ENCODE measurements around the gene VPS54. TPM values are rescaled to one million over a fixed set of nuclear protein-coding genes. Genes with fewer than 3 reads are reported as not detected.

VPS54 gene
- total RNA-seq, 1 donor: 18.8 TPM

GRCh38 chr2:64029116-64029665, 10.0 kb upstream of the VPS54 start:
- Histone ChIP-seq H3K4me3 (ENCODE audit: insufficient read depth, low read length) (no peak overlapping the region), H3K9me3 (ENCODE audit: low read depth, low read length) (no peaks in the 10 kb centered on the region)
- DNase-seq (ENCODE audit: insufficient read length, low spot score, missing footprints): no peak

GRCh38 chr2:64025741-64026140, 6.5 kb upstream of the VPS54 start:
- Histone ChIP-seq H4K20me1 (ENCODE audit: insufficient read depth, low read length) (no peaks in the 10 kb centered on the region), H3K27ac (ENCODE audit: low read depth, low read length) (no peak overlapping the region), H3K9me3 (ENCODE audit: low read depth, low read length) (no peaks in the 10 kb centered on the region), H3K4me3 (ENCODE audit: insufficient read depth, low read length) (no peak overlapping the region), H3K27me3 (ENCODE audit: insufficient read depth, low read length) (peaks cover 2% of the 10 kb centered on the region), H3K4me2 (ENCODE audit: insufficient read depth, low read length) (no peak overlapping the region), H3K4me1 (ENCODE audit: insufficient read depth, low read length) (no peaks in the 10 kb centered on the region), H3K79me2 (ENCODE audit: insufficient read depth, low read length) (no peaks in the 10 kb centered on the region), H3K36me3 (ENCODE audit: insufficient read depth, low read length) (no peaks in the 10 kb centered on the region), H2AFZ (ENCODE audit: low read length) (no peak overlapping the region)
- TF ChIP-seq, protein P1, sequence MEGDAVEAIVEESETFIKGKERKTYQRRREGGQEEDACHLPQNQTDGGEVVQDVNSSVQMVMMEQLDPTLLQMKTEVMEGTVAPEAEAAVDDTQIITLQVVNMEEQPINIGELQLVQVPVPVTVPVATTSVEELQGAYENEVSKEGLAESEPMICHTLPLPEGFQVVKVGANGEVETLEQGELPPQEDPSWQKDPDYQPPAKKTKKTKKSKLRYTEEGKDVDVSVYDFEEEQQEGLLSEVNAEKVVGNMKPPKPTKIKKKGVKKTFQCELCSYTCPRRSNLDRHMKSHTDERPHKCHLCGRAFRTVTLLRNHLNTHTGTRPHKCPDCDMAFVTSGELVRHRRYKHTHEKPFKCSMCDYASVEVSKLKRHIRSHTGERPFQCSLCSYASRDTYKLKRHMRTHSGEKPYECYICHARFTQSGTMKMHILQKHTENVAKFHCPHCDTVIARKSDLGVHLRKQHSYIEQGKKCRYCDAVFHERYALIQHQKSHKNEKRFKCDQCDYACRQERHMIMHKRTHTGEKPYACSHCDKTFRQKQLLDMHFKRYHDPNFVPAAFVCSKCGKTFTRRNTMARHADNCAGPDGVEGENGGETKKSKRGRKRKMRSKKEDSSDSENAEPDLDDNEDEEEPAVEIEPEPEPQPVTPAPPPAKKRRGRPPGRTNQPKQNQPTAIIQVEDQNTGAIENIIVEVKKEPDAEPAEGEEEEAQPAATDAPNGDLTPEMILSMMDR (IDR thresholded peaks at IDR 0.05; ENCODE audit: extremely low read depth, low read depth, low read length): no peak
- no peak for DNase-seq (ENCODE audit: insufficient read length, low spot score, missing footprints)

More at GRCh38 chr2:64029116-64029665, 10.0 kb upstream of the VPS54 start:
- TF ChIP-seq, protein P1 (IDR thresholded peaks at IDR 0.05; ENCODE audit: extremely low read depth, low read depth, low read length): no peak
- H3K27me3 ChIP-seq (ENCODE audit: insufficient read depth, low read length): peaks cover 2% of the 10 kb centered on the region
- no peak overlapping the region for H3K4me2 ChIP-seq (ENCODE audit: insufficient read depth, low read length)
- no peaks in the 10 kb centered on the region for H3K36me3 ChIP-seq (ENCODE audit: insufficient read depth, low read length)
- no peaks in the 10 kb centered on the region for H4K20me1 ChIP-seq (ENCODE audit: insufficient read depth, low read length)
- H3K4me1 ChIP-seq (ENCODE audit: insufficient read depth, low read length): no peaks in the 10 kb centered on the region
- no peaks in the 10 kb centered on the region for H3K79me2 ChIP-seq (ENCODE audit: insufficient read depth, low read length)
- H2AFZ ChIP-seq (ENCODE audit: low read length): no peak overlapping the region
- H3K27ac ChIP-seq (ENCODE audit: low read depth, low read length): no peak overlapping the region

DNA sequence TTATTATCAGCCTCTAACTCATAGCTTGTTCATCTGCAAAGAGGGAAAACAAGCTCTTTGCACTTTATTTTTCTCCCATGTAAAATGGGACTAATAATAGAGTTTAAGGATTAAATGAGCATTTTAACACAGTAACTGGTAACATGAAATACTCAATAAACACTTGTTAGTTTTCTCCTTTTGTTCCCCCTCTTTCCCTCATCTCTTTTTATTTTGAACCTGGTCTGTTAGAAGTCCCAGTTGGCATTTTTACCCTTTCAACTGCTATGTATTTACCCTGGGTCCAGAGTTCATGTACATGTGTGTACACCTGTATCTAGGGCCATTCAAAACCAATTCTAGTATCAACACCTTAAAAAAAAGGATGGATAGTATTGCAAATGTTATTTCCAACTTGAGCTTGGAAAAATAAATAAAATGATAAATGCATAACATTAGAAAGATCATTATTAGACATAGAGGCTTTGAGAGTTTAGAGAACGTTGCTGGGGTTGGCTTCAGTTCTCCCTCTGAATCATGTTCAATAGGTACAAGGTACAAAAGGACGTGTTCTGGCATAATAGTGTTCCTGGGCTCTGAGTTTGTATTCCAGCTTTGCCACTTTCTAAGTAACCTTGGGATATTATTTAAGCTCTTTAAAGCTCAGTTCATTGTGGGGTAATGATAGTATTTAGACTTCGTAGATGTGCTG, 5.2 kb upstream of the VPS54 start:
- no peak overlapping the region for H3K27ac ChIP-seq (ENCODE audit: low read depth, low read length)
- H3K36me3 ChIP-seq (ENCODE audit: insufficient read depth, low read length): no peaks in the 10 kb centered on the region
- H3K4me1 ChIP-seq (ENCODE audit: insufficient read depth, low read length): peaks cover 9% of the 10 kb centered on the region
- no peak for DNase-seq (ENCODE audit: insufficient read length, low spot score, missing footprints)
- H2AFZ ChIP-seq (ENCODE audit: low read length): no peak overlapping the region
- H3K79me2 ChIP-seq (ENCODE audit: insufficient read depth, low read length): peaks cover 3% of the 10 kb centered on the region
- no peak overlapping the region for H3K4me3 ChIP-seq (ENCODE audit: insufficient read depth, low read length)
- no peak overlapping the region for H3K4me2 ChIP-seq (ENCODE audit: insufficient read depth, low read length)
- TF ChIP-seq, protein P1 (IDR thresholded peaks at IDR 0.05; ENCODE audit: extremely low read depth, low read depth, low read length): no peak
- H3K27me3 ChIP-seq (ENCODE audit: insufficient read depth, low read length): peaks cover 2% of the 10 kb centered on the region
- H4K20me1 ChIP-seq (ENCODE audit: insufficient read depth, low read length): no peaks in the 10 kb centered on the region
- H3K9me3 ChIP-seq (ENCODE audit: low read depth, low read length): no peaks in the 10 kb centered on the region

- Histone ChIP-seq H3K4me3 (ENCODE audit: insufficient read depth, low read length) (no peak overlapping the region), H3K27ac (ENCODE audit: low read depth, low read length) (no peak overlapping the region), H2AFZ (ENCODE audit: low read length) (peak overlapping the region; percentile 12), H3K4me2 (ENCODE audit: insufficient read depth, low read length) (no peak overlapping the region), H4K20me1 (ENCODE audit: insufficient read depth, low read length) (no peaks in the 10 kb centered on the region), H3K9me3 (ENCODE audit: low read depth, low read length) (no peaks in the 10 kb centered on the region), H3K36me3 (ENCODE audit: insufficient read depth, low read length) (no peaks in the 10 kb centered on the region), H3K27me3 (ENCODE audit: insufficient read depth, low read length) (no peaks in the 10 kb centered on the region), H3K4me1 (ENCODE audit: insufficient read depth, low read length) (peaks cover 9% of the 10 kb centered on the region), H3K79me2 (ENCODE audit: insufficient read depth, low read length) (peaks cover 5% of the 10 kb centered on the region)
- TF ChIP-seq, protein P1 (IDR thresholded peaks at IDR 0.05; ENCODE audit: extremely low read depth, low read depth, low read length): no peak
- peak; percentile 15 for DNase-seq (ENCODE audit: insufficient read length, low spot score, missing footprints)
These were observed 4.4 kb upstream of the VPS54 start for GRCh38 chr2:64023485-64024258.

Data from osteoblast (primary cell).